ENCODE measurements around the gene FLNB. TPM values are rescaled to one million over a fixed set of nuclear protein-coding genes. Genes with fewer than 3 reads are reported as not detected.

Gene FLNB
- total and polyA plus RNA-seq, 2 of the 4 experiments (the other 2 are of a cell fraction), result 78.0 to 136 TPM

GRCh38 chr3:58188173-58188564, 179.9 kb downstream of the FLNB start:
- no peak overlapping the region for H3K27ac ChIP-seq (ENCODE audit: insufficient read depth, low read length)
- TF ChIP-seq MXI1 (IDR thresholded peaks at IDR 0.05; ENCODE audit: borderline replicate concordance, low read depth, low read length) (no peak), RCOR1 (IDR thresholded peaks at IDR 0.05; ENCODE audit: insufficient replicate concordance, low read length) (no peak), MAZ (IDR thresholded peaks at IDR 0.05; ENCODE audit: borderline replicate concordance, low read depth, low read length) (no peak), CTCF (conservative IDR thresholded peaks at IDR 0.05; ENCODE audit: low read depth, low read length) (no peak), CEBPB (IDR thresholded peaks at IDR 0.05; ENCODE audit: low read depth, low read length) (no peak), NFE2L2 (IDR thresholded peaks at IDR 0.05; ENCODE audit: low read depth, low read length) (no peak), SMC3 (IDR thresholded peaks at IDR 0.05; ENCODE audit: low read depth, low read length) (no peak), BHLHE40 (IDR thresholded peaks at IDR 0.05; ENCODE audit: low read depth, low read length) (no peak), RFX5 (IDR thresholded peaks at IDR 0.05; ENCODE audit: low read depth, low read length) (no peak), CHD1 (IDR thresholded peaks at IDR 0.05; ENCODE audit: low read depth, low read length) (no peak), ELK1 (IDR thresholded peaks at IDR 0.05; ENCODE audit: borderline replicate concordance, low read depth, low read length) (no peak), RAD21 (IDR thresholded peaks at IDR 0.05; ENCODE audit: low read length) (no peak)
- no peaks in the 10 kb centered on the region for H3K9me1 ChIP-seq (ENCODE audit: insufficient read depth, low read length)
- no peak overlapping the region for H2BK20ac ChIP-seq (ENCODE audit: low read depth, low read length)
- ChIA-PET CTCF (interaction anchor here (0.8 to 3.6 kb wide), 8 partner anchors 11 to 232 kb away, joined by 3 to 19 read pairs (median 4); partner anchors contain the start of genes HTD2 and RPP14), POLR2A (ENCODE audit: unreplicated experiment) (no interaction called here)
- no peak overlapping the region for H2AK5ac ChIP-seq (ENCODE audit: low read depth, low read length)
- WGBS, 2 experiments (ENCODE audit: extremely low coverage in 2 of 2, insufficient read length in 1 of 2), result 77% methylated on average over 4 of the region's 6 CpGs; no CpG with 5 or more reads in 1 of the 2 experiments
- H2BK120ac ChIP-seq (ENCODE audit: low read depth, low read length), result no peak overlapping the region
- H3K23ac ChIP-seq (ENCODE audit: low read depth, low read length), result no peak overlapping the region
- dilution Hi-C loops (cut with HindIII; ENCODE audit: low sequenced_read_pairs, unreplicated experiment) (no loop called here), in situ Hi-C loops (cut with MboI; ENCODE audit: low sequenced_read_pairs) (loop anchor here (5.0 to 25.0 kb wide), 2 partner anchors 114 to 224 kb away; no protein-coding TSS in a partner anchor), intact Hi-C loops (cut with micrococcal nuclease) (loop anchor here (5.0 kb wide), 1 partner anchor 224 kb away; no protein-coding TSS in a partner anchor)
- no peak overlapping the region for H3K4ac ChIP-seq (ENCODE audit: low read depth, low read length)
- no TSS peak for BruUV-seq (replicated peaks)
- no peaks in the 10 kb centered on the region for H3K9me3 ChIP-seq (ENCODE audit: control insufficient read depth, insufficient read depth, low read length)
- H3K4me3 ChIP-seq (ENCODE audit: insufficient read depth, low read depth, low read length), result no peak overlapping the region
- no peak overlapping the region for H2AFZ ChIP-seq (replicated peaks; ENCODE audit: low read length, poor library complexity)
- H2BK15ac ChIP-seq (ENCODE audit: low read depth, low read length), result no peak overlapping the region
- DNase-seq (no peak), ATAC-seq (ENCODE audit: low read depth) (no peak; the same call in 1 of the 2 replicates)
- H3K27me3 ChIP-seq (ENCODE audit: control insufficient read depth, insufficient read depth, low read length), result peaks cover 6% of the 10 kb centered on the region
- no peaks in the 10 kb centered on the region for H3K36me3 ChIP-seq (ENCODE audit: control insufficient read depth, insufficient read depth, low read length)
- no peak overlapping the region for H2BK5ac ChIP-seq (ENCODE audit: low read depth, low read length, poor library complexity, severe bottlenecking)
- H3K14ac ChIP-seq (replicated peaks; ENCODE audit: low read depth, low read length), result no peak overlapping the region
- no peaks in the 10 kb centered on the region for H4K20me1 ChIP-seq (ENCODE audit: insufficient read depth, low read length)
- H3K4me1 ChIP-seq (ENCODE audit: control insufficient read depth, insufficient read depth, low read length), result no peaks in the 10 kb centered on the region
- no peaks in the 10 kb centered on the region for H3K79me1 ChIP-seq (ENCODE audit: low read depth in 1 of 2, low read length in 2 of 2)
- no peak overlapping the region for H4K8ac ChIP-seq (ENCODE audit: low read depth in 2 of 2, low read length in 2 of 2)
- H3K4me2 ChIP-seq (ENCODE audit: low read depth, low read length), result no peak overlapping the region
- H4K5ac ChIP-seq (ENCODE audit: low read depth, low read length), result no peak overlapping the region
- no peak overlapping the region for H3K56ac ChIP-seq (ENCODE audit: extremely low read depth, insufficient read depth, low read length)
- no peak overlapping the region for H3K18ac ChIP-seq (ENCODE audit: low read depth, low read length)
- no peak overlapping the region for H4K91ac ChIP-seq (ENCODE audit: insufficient read depth, low read depth, low read length)
- H3K9ac ChIP-seq (ENCODE audit: low read depth, low read length), result no peak overlapping the region
- H2AK9ac ChIP-seq (replicated peaks; ENCODE audit: low read depth, low read length, poor library complexity), result no peak overlapping the region
